ENCODE measurements around the gene AJM1. TPM values are rescaled to one million over a fixed set of nuclear protein-coding genes. Genes with fewer than 3 reads are reported as not detected.

Gene AJM1
- total RNA-seq, 1 donor from 2014 or later, result 4.4 TPM

GRCh38 chr9:136849960-136850865 is 7.9 kb downstream of the AJM1 start:
- H3K36me3 Mint-ChIP-seq (ENCODE audit: unreplicated experiment), result no peaks in the 10 kb centered on the region
- H3K4me1 Mint-ChIP-seq (ENCODE audit: unreplicated experiment), result peaks cover 22% of the 10 kb centered on the region
- peak overlapping the region; percentile 83 for H3K27ac Mint-ChIP-seq (ENCODE audit: unreplicated experiment)
- DNase-seq (ENCODE audit: extremely low spot score, unreplicated experiment), result no peak
- no peaks in the 10 kb centered on the region for H3K27me3 Mint-ChIP-seq (ENCODE audit: unreplicated experiment)
- TF ChIP-seq CTCF (IDR thresholded peaks at IDR 0.05), result no peak
- H3K4me3 Mint-ChIP-seq (ENCODE audit: unreplicated experiment), result peak overlapping the region; percentile 94
- H3K9me3 Mint-ChIP-seq (ENCODE audit: unreplicated experiment), result no peaks in the 10 kb centered on the region

- Mint-ChIP-seq H3K27me3 (ENCODE audit: unreplicated experiment) (no peaks in the 10 kb centered on the region), H3K36me3 (ENCODE audit: unreplicated experiment) (no peaks in the 10 kb centered on the region), H3K4me3 (ENCODE audit: unreplicated experiment) (peak overlapping the region; percentile 94), H3K9me3 (ENCODE audit: unreplicated experiment) (no peaks in the 10 kb centered on the region), H3K27ac (ENCODE audit: unreplicated experiment) (no peak overlapping the region), H3K4me1 (ENCODE audit: unreplicated experiment) (peaks cover 22% of the 10 kb centered on the region)
- no peak for DNase-seq (ENCODE audit: extremely low spot score, unreplicated experiment)
- TF ChIP-seq CTCF (IDR thresholded peaks at IDR 0.05), result no peak
These were observed 8.8 kb downstream of the AJM1 start for GRCh38 chr9:136850866-136851775.

GRCh38 chr9:136851941-136852663 is 9.8 kb downstream of the AJM1 start, which contains the start of gene MAMDC4:
Gene MAMDC4, plus strand, starts transcription at chr9:136852346. Its CDS starts 71 bp downstream, at chr9:136852417.
- Mint-ChIP-seq H3K4me1 (ENCODE audit: unreplicated experiment) (peaks cover 17% of the 10 kb centered on the region), H3K4me3 (ENCODE audit: unreplicated experiment) (no peak within 1 kb of the TSS), H3K27ac (ENCODE audit: unreplicated experiment) (no peak within 1 kb of the TSS), H3K36me3 (ENCODE audit: unreplicated experiment) (no peaks in the 10 kb centered on the region), H3K27me3 (ENCODE audit: unreplicated experiment) (no peaks in the 10 kb centered on the region), H3K9me3 (ENCODE audit: unreplicated experiment) (no peaks in the 10 kb centered on the region)
- no peak for TF ChIP-seq CTCF (IDR thresholded peaks at IDR 0.05)
- no peak for DNase-seq (ENCODE audit: extremely low spot score, unreplicated experiment)

GRCh38 chr9:136852664-136853595 is 10.7 kb downstream of the AJM1 start:
- TF ChIP-seq CTCF (IDR thresholded peaks at IDR 0.05), result no peak
- Mint-ChIP-seq H3K27me3 (ENCODE audit: unreplicated experiment) (no peaks in the 10 kb centered on the region), H3K36me3 (ENCODE audit: unreplicated experiment) (no peaks in the 10 kb centered on the region), H3K4me3 (ENCODE audit: unreplicated experiment) (no peak overlapping the region), H3K27ac (ENCODE audit: unreplicated experiment) (no peak overlapping the region), H3K9me3 (ENCODE audit: unreplicated experiment) (no peaks in the 10 kb centered on the region), H3K4me1 (ENCODE audit: unreplicated experiment) (peaks cover 13% of the 10 kb centered on the region)
- no peak for DNase-seq (ENCODE audit: extremely low spot score, unreplicated experiment)

Measured in osteocyte (in vitro differentiated cells).